GM18868 (cell line): ENCODE measurements around the gene ARHGAP6.

Experiments
- ATAC-seq: cut with Tn5 transposase; IDR thresholded peaks from one replicate; pipeline ENCODE4 v1.9.1; 2021; ENCODE audit warnings: mild to moderate bottlenecking, moderate library complexity; ENCODE audit not compliant: unreplicated experiment

Gene ARHGAP6

GRCh38 chrX:11321986-11322385 is 343.7 kb downstream of the ARHGAP6 start:
- no peak for ATAC-seq

- no peak for ATAC-seq
Observed at GRCh38 chrX:11319806-11320520, 345.8 kb downstream of the ARHGAP6 start.

GRCh38 chrX:11311706-11312105 is 354.0 kb downstream of the ARHGAP6 start:
- no peak for ATAC-seq

DNA sequence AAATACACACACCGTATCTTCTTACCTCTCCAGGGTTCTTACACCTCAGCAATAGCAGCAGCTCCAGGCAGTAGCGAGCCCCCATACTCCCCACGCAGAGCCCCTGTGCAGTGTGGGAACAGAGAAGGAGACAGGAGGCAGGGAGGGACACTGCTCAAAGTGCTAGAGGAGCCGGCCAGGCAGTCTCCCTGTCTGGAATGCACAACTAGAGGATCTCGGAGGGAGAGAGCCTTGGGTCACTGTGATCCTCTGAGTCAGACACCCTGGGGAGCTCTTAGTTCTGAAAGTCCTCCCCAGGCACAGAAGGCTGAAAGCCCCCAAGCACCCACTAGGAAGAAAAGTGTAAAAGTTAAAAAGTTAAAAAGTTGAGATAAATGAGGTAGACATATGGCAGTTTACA is 356.5 kb downstream of the ARHGAP6 start:
- no peak for ATAC-seq

DNA sequence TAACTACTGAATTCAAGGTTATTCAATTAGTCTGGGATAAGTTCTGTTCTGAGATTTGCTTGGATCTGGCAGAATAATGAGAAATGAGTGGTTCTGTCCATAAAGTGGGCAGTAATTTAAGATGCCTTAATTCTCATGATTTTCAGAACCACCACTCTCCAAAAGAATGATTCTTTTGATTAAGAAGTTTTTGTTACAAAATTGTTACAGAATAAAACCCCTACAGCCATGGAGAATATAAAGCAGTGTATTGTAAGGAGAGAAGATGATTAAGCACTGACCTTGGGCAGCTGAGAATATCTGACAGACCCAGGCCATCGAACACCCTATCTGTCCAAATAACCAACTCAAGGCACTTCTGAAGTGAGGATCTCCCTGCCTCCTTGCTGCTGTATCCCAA is 360.1 kb downstream of the ARHGAP6 start:
- ATAC-seq, result no peak

- ATAC-seq, result no peak
Observed at GRCh38 chrX:11304829-11305228, 360.9 kb downstream of the ARHGAP6 start.

DNA sequence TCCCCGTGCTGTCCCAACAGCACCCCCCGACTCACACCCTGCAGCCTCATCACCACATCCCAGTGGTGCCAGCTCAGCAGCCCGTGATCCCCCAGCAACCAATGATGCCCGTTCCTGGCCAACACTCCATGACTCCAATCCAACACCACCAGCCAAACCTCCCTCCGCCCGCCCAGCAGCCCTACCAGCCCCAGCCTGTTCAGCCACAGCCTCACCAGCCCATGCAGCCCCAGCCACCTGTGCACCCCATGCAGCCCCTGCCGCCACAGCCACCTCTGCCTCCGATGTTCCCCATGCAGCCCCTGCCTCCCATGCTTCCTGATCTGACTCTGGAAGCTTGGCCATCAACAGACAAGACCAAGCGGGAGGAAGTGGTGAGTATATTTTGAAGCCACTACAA is 367.1 kb downstream of the ARHGAP6 start:
- ATAC-seq, result no peak

DNA sequence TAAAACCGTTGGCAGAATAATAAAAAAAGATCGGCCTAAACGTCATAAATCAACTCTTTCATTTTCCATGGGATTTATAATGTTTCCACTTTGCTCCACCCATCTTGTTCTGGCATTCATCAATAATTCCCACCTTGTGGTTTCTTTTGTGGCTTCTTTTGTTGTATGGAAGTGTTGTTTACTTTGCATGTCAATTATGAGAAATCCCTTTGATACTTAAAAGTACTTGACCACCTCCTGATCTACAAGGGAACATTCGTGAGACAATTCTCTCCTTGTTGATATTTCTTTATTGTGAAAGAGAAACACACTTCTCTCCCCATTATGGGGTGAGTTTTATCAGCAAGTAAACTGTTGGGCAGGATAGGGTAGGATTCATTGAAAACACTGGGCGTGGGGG is 369.7 kb downstream of the ARHGAP6 start:
- ATAC-seq, result no peak

DNA sequence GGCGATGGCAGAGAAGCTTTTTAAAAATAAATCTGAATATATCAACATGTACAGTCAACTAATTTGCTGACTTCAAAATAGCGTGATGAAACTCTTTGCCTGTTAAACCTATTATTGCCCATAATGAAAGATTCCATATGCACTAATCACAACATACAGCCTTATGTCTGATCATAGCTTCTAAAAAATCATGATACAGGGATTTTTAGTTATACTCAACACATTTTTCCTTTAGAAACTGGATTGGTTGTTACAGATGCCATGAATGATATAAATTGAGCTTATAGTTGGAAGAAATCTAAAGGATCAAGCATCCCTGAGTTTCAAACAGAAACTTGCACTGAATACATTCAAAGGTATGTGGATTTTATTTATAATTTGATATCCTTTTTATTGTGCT is 372.6 kb downstream of the ARHGAP6 start, which contains the start of gene AMELX:
Gene AMELX (plus strand): TSS at position 301 of the 400 bp plus-strand sequence. CDS start 1,376 bp downstream, outside the sequence.
- no peak for ATAC-seq

DNA sequence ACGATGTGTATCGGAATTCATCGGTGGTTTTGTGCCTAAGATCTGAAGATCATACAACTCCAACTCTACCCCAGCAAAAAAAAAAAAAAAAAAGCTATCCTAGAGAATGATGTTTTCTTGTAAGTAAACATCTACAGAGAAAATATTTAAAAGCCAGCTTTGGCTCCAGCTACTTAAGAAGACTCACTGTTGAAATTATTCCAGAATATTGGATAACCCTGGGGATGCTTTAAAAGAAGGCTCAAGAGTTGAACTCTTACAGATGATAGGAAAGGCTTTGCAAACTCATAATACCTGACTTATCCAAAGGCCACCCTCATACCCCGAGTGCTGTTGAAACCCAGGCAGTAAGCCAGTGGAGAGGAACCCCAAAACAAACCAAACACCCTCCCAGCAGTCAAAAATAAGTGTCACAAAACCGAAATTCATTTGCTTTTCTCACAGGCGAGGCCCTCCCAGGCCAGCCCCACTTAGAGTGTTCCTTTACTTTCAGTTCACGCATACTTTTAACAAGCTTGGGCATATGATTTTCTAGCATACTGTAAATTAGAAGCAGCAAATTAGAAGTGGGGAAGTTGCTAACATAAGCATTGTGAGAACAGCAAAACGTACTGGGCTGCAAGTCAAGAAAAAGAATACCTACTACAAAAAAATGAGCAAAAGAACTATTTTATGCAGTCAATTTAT is 375.2 kb downstream of the ARHGAP6 start:
- no peak for ATAC-seq

- no peak for ATAC-seq
Observed at GRCh38 chrX:11287505-11287904, 378.2 kb downstream of the ARHGAP6 start.

DNA sequence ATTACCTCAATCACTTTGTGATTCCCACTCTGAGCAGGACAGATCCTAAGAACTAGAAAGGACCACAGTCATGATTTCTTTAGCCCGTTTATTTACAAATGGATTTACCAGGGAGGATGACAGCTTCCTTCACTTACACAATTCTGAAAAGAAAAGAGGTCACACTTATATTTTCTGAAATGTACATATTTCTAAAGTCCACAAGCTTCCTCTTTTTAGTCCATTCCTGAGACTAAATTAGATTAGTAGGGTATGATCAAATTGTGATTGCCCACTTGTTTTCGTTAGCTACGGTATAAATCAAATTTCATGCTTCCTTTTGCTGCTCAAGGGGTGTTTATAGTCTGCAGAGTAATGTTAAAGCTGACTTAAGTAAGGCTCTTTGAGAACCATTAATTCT is 380.1 kb downstream of the ARHGAP6 start:
- no peak for ATAC-seq

DNA sequence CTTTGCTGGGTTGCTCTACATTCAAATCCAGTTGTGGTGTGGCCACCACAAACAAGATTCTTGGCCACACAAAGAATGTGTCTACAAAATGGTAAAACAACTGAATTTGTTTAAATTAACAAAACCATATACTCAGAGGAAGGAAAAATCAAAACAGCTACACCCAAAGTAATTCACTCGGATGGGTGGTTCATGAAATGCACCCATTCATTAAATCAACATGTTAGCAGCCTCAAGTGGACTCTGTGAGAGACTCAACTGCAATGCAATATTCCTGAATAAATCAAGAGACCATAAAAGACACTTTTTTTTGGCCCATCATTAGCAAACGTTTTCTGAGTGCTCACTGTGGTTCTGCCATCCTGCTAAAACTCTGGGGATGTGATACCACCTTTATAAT is 383.7 kb downstream of the ARHGAP6 start:
- ATAC-seq, result no peak

- no peak for ATAC-seq
Observed at GRCh38 chrX:11273544-11273943, 392.2 kb downstream of the ARHGAP6 start.

GRCh38 chrX:11272863-11273262 is 392.9 kb downstream of the ARHGAP6 start:
- no peak for ATAC-seq

- ATAC-seq, result no peak
Observed at GRCh38 chrX:11272290-11272689, 393.4 kb downstream of the ARHGAP6 start.

DNA sequence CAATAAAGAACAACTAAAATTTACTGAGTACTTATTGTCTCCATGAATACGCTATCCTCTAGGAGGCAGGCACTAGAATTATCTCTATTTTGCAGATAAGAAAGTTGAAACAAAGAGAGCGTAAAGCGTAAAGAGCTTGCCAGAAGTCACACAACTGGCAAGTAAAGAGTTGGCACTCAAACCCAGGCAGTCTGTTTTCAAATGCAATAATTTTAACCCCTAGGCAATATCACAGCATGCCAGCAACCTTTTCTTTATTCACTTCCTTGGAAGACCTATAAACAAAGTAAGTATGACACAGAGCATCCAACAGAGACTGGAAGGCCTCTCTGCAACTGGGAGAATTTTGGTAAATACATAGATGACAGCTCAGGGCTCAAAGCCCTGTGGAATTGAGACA is 395.7 kb downstream of the ARHGAP6 start:
- ATAC-seq, result no peak

DNA sequence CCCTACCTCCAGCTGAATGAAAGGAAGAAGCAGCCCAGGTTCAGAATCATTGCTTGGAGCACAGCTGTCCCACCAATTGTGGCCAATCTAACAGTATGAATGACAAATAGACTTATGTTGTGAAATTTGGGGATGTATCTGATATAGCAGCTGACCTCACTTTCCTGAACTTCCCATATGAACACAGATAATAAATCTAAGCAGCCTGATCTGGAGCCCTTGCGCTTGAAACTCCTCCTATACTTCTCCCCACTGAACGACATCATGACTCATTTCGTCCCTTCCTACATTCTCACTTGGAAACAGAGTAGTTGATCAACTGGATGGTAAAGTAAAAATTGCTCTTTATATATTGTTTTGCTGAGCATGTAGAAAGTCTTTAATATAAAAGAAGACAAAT is 396.7 kb downstream of the ARHGAP6 start:
- ATAC-seq, result no peak

GRCh38 chrX:11267425-11267824 is 398.3 kb downstream of the ARHGAP6 start:
- ATAC-seq, result no peak

- ATAC-seq, result no peak
Observed at GRCh38 chrX:11266573-11267003, 399.1 kb downstream of the ARHGAP6 start.

DNA sequence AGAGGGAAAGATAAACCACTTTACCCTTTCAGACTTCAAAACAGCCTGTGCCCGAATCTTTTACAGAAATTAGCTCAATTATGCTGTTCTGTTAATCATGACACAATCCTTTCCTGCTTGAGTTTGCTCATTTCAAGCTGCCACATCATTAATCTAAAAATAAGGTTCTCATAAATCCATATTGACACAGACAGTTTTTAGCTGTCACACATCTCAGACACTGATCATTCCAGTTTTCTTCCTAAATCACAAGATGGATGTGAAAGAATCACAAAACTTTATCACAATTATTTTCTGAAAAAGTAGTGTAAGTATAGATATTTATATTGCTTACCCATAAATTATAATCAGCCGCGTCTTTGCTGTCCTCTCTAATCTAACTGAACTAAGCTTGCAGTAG is 400.4 kb downstream of the ARHGAP6 start:
- no peak for ATAC-seq

GRCh38 chrX:11264925-11265324 is 400.8 kb downstream of the ARHGAP6 start:
- ATAC-seq, result no peak
